Measurements from ENCODE around the gene CNTN4.

CNTN4 gene

GRCh38 chr3:2356298-2356950, 257.8 kb downstream of the CNTN4 start:
- Mint-ChIP-seq H3K27ac (no peak overlapping the region), H3K4me3 (no peak overlapping the region), H3K27me3 (ENCODE audit: low read depth, poor library complexity) (peaks cover 3% of the 10 kb centered on the region), H3K4me1 (peaks cover 12% of the 10 kb centered on the region), H3K9me3 (peaks cover 10% of the 10 kb centered on the region), H3K36me3 (ENCODE audit: low read depth) (no peaks in the 10 kb centered on the region)
- DNase-seq = no peak
- TF ChIP-seq, protein P1, sequence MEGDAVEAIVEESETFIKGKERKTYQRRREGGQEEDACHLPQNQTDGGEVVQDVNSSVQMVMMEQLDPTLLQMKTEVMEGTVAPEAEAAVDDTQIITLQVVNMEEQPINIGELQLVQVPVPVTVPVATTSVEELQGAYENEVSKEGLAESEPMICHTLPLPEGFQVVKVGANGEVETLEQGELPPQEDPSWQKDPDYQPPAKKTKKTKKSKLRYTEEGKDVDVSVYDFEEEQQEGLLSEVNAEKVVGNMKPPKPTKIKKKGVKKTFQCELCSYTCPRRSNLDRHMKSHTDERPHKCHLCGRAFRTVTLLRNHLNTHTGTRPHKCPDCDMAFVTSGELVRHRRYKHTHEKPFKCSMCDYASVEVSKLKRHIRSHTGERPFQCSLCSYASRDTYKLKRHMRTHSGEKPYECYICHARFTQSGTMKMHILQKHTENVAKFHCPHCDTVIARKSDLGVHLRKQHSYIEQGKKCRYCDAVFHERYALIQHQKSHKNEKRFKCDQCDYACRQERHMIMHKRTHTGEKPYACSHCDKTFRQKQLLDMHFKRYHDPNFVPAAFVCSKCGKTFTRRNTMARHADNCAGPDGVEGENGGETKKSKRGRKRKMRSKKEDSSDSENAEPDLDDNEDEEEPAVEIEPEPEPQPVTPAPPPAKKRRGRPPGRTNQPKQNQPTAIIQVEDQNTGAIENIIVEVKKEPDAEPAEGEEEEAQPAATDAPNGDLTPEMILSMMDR (IDR thresholded peaks at IDR 0.05) = no peak

GRCh38 chr3:2360815-2361214, 262.1 kb downstream of the CNTN4 start:
- no peaks in the 10 kb centered on the region for H3K36me3 Mint-ChIP-seq (ENCODE audit: low read depth)
- no peak overlapping the region for H3K27ac Mint-ChIP-seq
- no peaks in the 10 kb centered on the region for H3K4me1 Mint-ChIP-seq
- no peaks in the 10 kb centered on the region for H3K9me3 Mint-ChIP-seq
- DNase-seq = no peak
- TF ChIP-seq, protein P1 (IDR thresholded peaks at IDR 0.05) = no peak
- H3K27me3 Mint-ChIP-seq (ENCODE audit: low read depth, poor library complexity) = no peaks in the 10 kb centered on the region
- no peak overlapping the region for H3K4me3 Mint-ChIP-seq

- no peak overlapping the region for H3K4me3 Mint-ChIP-seq
- no peaks in the 10 kb centered on the region for H3K9me3 Mint-ChIP-seq
- no peaks in the 10 kb centered on the region for H3K36me3 Mint-ChIP-seq (ENCODE audit: low read depth)
- TF ChIP-seq, protein P1 (IDR thresholded peaks at IDR 0.05) = no peak
- no peak for DNase-seq
- no peak overlapping the region for H3K27ac Mint-ChIP-seq
- no peaks in the 10 kb centered on the region for H3K27me3 Mint-ChIP-seq (ENCODE audit: low read depth, poor library complexity)
- no peaks in the 10 kb centered on the region for H3K4me1 Mint-ChIP-seq
Observed at GRCh38 chr3:2362122-2362521, 263.5 kb downstream of the CNTN4 start.

DNA sequence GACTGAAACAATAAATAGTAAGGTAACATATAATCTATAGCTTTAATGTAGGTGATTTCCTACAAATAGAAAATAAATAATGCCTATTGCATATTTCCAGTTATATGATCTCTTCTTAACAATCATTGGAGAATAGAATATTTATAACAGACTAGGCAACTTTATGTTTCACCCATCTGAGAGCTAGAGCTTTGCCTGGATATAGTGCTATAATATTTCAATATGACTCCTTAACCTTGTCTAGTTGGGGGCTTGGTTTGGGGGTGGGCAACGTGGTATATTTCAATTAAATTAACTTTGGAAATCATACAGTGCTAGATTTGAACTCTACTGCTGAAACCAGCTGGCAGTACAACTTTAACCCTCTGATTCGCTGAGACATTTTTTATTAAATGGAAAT, 265.2 kb downstream of the CNTN4 start:
- TF ChIP-seq, protein P1 (IDR thresholded peaks at IDR 0.05) = no peak
- no peak for DNase-seq
- Mint-ChIP-seq H3K9me3 (no peaks in the 10 kb centered on the region), H3K4me3 (no peak overlapping the region), H3K4me1 (no peaks in the 10 kb centered on the region), H3K27me3 (ENCODE audit: low read depth, poor library complexity) (no peaks in the 10 kb centered on the region), H3K36me3 (ENCODE audit: low read depth) (no peaks in the 10 kb centered on the region), H3K27ac (no peak overlapping the region)

DNA sequence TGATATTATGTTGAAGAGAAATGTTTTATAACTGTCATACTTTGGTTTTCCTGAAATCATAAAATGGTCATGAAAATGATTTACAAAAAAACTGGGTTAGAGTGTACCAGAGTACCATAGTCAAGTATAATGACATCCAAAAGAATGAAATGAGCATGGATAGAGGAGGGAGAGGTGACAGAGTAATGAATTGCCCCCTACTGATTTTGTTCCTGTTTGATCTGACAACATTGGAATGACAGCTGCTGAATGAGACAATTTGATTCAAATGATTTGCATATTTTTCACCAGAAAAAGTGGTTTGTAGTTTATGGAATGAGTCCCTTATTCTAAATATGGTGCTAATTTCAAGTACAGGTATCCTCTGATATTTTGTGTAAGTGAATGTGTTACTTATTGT, 271.7 kb downstream of the CNTN4 start:
- no peak overlapping the region for H3K27ac Mint-ChIP-seq
- H3K4me3 Mint-ChIP-seq = no peak overlapping the region
- no peak for DNase-seq
- H3K4me1 Mint-ChIP-seq = no peaks in the 10 kb centered on the region
- TF ChIP-seq, protein P1 (IDR thresholded peaks at IDR 0.05) = no peak
- H3K36me3 Mint-ChIP-seq (ENCODE audit: low read depth) = no peaks in the 10 kb centered on the region
- no peaks in the 10 kb centered on the region for H3K27me3 Mint-ChIP-seq (ENCODE audit: low read depth, poor library complexity)
- H3K9me3 Mint-ChIP-seq = no peaks in the 10 kb centered on the region

DNA sequence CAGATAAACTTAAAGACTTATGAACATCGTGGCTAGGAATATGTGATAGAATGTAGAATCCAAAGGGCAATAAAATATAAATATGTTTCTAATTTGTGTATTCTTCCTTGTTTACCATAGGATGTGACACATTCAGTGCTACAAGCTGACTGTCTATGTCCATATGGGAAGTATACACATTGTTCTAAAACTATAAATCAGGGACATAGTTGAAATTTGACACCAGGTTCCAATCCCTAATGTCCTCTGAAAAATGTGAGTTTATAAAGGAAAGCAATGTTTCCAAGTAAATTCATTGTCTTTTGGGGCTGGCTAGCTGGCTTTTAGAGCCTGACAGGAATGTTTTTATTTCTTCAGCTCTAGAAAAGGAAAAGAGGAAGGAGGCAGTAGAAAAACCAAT, 273.6 kb downstream of the CNTN4 start:
- DNase-seq = no peak
- TF ChIP-seq, protein P1 (IDR thresholded peaks at IDR 0.05) = no peak
- H3K9me3 Mint-ChIP-seq = no peaks in the 10 kb centered on the region
- H3K4me1 Mint-ChIP-seq = no peaks in the 10 kb centered on the region
- no peak overlapping the region for H3K4me3 Mint-ChIP-seq
- no peaks in the 10 kb centered on the region for H3K36me3 Mint-ChIP-seq (ENCODE audit: low read depth)
- H3K27ac Mint-ChIP-seq = no peak overlapping the region
- no peaks in the 10 kb centered on the region for H3K27me3 Mint-ChIP-seq (ENCODE audit: low read depth, poor library complexity)

All from nephron progenitor cell (in vitro differentiated cells).